ENCODE results near the gene KDR.

The KDR gene

DNA sequence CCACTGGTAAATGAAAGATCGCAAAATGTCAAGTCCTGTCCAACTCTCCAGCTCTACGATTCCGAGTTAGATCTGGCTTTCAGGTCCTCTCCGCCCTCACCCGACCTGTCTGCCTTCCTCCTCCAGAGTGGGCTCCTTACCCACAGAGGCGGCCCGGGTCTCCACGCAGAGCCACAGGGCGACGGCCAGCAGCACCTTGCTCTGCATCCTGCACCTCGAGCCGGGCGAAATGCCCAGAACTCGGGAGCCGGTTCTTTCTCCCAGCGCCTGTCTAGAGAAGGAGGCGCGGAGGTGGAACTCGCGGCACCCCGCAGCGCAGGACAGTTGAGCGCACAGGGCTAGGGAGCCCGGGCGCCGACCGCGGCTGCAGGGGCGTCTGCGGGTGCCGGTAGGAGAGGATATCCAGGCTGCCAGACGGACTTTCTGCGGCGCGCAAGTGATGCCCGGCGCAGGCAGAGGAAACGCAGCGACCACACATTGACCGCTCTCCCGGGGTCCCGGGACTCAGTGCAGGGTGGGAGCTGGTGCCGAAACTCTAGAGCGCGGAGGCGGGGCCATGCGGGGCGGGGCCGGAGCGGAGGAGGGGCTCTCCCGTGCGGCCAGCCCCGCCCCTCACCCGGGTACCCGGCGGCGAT is at the start of gene KDR:
KDR (minus strand) TSS at position 509 of the 635 bp plus-strand sequence; CDS start at position 207, 302 bp downstream.
- no peak for DNase-seq (ENCODE audit: low read depth in 2 of 2)

DNA sequence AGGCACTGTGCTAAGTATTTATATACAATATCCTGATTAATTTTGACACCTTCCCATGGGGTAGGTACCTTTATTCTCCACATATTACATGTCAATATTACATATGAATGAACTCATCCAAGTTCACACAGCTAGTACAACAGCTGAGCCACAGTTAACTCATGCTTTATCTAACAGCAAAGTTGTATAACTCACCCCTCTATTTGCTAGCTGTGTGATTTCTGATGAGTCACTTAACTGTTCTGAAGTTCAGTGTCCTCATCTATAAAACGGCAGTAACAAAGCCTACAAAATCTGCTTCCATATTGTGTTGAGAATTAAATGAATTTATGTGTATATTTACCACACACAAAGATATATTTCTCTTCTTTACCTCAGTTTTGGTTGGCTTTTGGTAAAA is 48.2 kb upstream of the KDR start:
- DNase-seq (ENCODE audit: low read depth in 2 of 2) = no peak

DNA sequence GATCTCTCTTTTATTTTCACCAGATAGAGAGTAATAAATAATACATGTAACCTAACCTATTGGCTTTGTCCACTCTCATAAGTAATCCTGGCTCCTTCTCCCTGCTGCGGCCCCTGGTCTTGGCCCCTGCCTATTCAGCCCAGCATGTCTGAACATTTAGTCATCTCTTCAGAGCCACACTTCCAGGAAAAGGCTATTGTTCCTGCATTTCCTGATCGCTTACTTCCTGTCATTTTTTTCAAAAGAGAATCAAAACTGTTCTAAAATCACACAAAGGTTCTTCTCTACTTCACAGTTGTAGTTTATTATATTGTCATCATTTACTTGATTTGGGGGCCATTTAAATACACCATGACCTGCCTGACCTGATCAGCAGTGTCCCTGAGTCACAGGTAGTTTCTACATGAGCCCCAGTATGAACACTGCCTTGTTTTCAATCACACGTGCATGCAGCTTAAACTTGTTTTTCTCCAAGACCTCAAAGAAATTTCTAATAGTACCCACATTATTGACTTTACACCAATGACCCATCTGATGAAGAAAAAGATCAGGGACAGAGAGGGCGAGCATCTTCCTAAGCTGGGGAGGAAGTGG is 47.4 kb upstream of the KDR start:
- no peak for DNase-seq (ENCODE audit: low read depth in 2 of 2)

DNA sequence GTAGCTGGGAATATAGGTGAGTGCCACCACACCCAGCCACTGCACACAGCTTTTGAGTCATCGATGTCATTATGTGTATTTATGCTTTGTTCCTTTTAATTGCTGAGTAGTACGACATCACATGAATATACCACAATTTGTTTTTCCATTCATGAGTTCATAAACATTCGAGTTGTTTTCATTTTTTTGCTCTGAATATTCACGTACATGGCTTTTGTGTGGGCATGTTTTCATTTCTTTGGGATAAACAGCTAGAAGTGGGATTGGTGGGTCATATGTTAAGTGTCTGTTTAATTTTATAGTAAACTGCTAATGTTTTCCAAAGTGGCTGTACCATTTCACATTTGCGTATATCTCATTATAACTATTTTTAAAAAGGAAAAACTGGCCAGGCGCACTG is 45.1 kb upstream of the KDR start:
- no peak for DNase-seq (ENCODE audit: low read depth in 2 of 2)

DNA sequence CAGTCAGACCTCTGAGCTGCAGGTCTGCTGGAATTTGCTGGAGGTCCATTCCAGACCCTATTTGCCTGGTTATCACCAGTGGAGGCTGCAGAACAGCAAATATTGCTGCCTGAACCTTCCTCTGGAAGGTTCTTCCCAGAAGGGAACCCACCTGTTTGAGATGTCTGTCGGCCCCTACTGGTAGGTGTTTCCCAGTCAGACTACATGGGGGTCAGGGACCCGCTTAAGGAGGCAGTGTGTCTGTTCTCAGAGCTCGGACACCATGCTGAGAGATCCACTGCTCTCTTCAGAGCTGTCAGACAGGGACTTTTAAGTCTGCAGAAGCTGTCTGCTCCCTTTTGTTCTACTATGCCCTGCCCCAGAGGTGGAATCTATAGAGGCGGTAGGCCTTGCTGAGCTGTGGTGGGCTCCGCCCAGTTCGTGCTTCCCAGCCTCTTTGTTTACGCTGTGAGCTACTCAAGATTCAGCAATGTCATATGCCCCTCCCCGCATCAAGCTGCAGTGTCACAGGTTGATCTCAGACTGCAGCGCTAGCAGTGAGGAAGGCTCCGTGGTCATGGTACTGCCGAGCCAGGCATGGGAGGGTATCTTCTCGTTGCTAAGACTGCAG is 44.1 kb upstream of the KDR start:
- DNase-seq (ENCODE audit: low read depth in 2 of 2) = no peak

DNA sequence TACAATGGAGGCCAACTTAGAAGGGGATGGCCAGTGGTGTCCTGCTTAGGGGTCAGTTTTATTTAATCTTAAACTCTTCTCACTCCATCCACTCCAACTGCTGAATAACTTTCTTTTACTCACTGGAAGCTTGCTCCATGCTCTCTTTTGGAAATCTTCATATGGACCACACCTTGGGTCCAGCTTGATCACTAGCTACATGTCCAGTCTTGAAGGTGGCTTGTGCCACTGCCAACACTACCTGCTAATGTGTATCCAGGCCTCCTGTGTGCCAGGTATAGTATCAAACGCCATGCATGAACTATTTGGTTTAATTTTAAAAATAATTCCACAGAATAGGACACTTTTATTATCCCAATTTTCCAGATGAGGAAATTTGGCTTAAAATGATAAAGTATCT is 37.0 kb upstream of the KDR start:
- no peak for DNase-seq (ENCODE audit: low read depth in 2 of 2)

DNA sequence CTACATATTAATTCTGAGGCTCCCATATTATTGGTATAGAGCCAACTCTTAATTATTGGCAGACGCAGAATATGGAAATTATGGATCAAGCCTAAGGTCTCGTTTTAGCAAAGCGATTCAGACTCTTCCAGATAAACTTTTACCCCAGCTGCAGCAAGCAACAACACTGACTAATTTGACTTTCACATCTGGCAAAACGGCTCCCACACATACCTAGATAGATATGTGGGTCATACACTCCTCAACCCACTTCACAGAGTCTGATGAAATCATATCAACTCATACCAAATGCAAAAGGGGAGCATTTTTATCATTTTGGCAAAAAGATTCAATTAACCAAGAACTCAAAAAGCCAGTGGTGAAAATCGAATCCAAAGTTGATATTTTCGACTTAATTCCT is 36.3 kb upstream of the KDR start:
- no peak for DNase-seq (ENCODE audit: low read depth in 2 of 2)

DNA sequence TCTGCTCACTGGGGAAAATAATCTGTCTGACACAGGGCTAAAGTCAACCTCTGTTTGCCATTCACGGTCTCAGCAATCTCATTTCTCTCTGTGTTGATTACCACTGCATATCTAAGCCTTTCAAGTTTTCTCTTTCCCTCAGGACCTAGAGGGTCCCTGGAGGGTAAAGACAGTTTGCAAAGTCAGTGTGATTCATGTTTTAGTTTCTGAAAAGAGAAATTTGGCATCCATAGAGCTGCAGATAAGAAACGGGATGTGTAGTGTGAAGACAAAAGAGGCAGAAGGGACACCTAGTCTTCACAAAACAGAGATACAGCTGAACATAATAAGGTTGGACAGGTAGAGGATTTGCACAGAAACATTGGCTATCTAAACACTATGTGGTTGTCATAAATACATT is 34.5 kb upstream of the KDR start:
- no peak for DNase-seq (ENCODE audit: low read depth in 2 of 2)

DNA sequence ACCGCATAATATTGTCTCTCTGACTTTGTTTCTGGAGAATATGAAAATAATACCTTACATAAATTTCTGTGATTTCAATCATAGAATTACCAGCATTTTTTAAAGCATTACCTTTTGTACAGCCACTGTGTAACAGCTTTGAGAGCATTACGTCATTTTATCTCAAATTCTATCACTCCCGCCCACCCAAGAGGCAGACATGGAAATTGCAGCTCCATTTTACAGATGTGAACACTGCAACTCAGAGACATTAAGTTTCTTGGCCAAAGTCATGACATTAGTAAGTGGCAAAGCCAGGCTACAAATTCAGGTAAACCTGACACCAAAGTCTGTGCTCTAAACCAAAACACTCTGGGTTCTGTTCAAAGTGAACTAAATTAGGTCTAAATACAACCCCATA is 33.6 kb upstream of the KDR start:
- no peak for DNase-seq (ENCODE audit: low read depth in 2 of 2)

DNA sequence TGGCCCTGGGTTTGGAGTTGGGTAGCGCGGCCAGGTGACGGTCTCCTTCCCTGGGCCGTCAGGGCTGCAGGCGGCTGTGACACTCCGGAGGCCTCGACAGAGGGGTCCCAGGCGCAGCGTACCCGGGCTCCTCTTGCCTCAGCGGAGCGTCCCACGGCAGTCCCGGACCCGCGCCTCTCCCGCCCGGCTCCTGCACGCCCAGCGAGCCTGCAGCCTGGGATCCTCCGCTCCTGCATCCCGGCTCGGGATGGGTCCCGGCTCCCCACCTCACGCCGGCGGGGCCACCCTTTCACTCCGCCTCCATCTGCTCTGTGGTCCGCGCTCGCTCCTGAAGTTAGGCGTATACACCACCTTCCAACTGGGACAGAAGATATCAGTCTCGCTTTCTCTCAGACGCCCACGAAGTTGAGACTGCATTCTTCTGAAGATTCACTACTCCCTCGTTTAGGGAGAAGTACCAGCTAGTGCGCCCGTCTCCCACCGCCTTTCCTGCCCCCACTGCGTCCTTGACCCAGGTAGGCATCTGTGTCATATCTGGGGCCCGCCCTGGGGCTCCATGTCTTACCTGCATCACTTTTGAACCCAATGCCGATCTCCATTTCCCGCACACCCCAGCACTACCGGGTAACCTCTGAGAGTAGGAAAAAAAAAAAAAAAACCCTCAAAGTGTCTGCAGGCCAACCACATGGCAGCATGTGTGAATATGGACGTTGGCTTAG is 32.3 kb upstream of the KDR start:
- no peak for DNase-seq (ENCODE audit: low read depth in 2 of 2)

DNA sequence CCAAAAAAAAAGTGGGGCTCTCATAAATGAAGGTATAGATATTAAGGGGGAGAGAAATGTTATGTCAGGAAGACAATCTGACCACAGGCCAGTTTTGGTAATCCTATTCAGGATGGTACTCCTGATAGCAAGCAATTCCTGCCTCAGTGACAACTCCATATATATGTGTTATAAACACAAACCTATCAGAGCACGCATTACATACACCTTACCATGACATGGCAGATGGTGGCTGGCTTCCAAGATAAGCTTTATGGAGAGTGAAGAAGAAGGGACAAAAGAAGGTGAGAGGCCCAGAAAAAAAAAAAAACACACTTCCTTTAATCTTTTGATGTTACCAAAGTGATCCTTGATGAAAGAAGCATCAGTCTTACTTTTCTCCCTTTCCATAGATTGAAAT is 29.5 kb upstream of the KDR start:
- no peak for DNase-seq (ENCODE audit: low read depth in 2 of 2)

DNA sequence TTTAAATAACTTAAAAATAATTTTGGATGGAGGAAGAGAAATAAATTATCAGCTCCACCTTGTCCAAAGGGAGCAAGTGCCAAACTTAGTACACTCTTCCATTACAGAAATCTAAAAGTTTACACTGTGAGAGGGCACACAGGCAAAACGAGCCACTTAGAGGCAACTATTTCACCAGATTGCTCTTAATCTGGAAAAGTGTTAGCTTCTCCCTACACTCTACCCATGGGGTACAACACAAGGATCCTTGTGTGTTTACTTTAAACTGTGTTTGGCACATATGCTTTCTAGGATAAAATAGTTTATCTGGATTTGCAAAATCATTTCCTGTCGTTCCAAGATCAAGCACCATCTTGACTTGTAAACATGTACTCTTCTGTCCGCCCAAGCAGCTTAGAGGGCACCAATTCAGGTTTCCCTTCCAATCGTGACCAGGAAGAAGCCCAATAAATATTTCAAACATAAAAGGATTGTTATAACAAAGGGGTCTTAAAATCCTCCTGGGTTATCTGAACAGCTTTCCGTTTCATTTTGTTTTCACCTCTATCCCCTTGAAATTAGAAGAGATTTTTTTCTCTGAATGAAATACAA is 29.0 kb upstream of the KDR start:
- no peak for DNase-seq (ENCODE audit: low read depth in 2 of 2)

DNA sequence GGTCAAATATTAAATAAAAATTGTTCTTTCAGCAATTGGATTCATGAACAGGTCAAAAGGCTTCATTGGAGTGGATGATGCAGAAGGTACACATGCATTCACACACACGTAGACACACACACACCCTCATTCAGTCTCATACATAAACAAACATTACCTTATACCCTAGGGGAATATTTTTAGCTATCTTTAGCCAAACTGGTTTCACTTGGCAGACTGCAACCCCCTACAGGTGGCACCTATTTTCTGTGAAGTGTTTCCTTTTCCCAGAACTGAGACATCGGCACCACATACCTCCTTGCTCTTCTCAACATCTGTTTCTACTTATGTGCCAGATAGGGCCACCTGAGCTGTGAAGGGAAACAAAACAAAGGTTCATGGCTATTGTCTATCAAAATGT is 18.5 kb upstream of the KDR start:
- DNase-seq (ENCODE audit: low read depth in 2 of 2) = no peak

DNA sequence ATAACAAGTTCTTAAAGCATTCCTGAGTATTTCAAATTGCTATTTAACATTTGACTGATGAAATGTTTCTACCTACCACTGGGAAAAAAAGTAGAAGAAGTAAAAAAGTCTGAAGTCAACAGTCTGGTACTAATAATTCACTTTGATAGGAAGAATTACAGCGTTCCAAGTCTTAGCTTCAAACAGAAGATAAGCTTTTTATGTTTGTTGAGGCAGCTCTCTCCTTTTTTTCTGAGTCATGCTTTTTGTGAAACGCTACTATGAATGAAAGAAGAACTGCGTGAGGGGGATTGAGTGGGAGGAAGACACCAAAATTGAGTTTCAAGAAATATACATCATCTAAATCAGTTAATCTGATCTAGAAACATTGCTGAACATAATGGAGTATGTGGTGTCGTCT is 13.0 kb upstream of the KDR start:
- no peak for DNase-seq (ENCODE audit: low read depth in 2 of 2)

DNA sequence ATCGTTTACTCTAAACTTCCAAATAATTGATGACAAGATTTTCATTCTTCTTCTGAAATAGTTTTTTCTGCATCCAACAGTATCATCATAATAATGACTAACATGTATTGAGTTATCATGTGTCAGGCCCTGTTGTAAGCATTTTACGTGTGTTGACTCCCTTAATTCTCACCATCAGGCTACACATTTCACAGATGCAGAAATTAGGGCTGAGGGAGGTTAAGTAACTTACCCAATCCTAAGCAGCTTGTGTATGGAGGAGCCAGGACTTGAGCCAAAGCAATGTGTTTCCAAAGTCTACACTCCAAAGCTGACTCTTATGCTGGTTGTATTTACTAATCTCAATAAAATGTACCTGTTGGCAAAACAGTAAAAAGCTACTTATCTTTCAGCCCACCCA is 11.2 kb upstream of the KDR start:
- no peak for DNase-seq (ENCODE audit: low read depth in 2 of 2)

DNA sequence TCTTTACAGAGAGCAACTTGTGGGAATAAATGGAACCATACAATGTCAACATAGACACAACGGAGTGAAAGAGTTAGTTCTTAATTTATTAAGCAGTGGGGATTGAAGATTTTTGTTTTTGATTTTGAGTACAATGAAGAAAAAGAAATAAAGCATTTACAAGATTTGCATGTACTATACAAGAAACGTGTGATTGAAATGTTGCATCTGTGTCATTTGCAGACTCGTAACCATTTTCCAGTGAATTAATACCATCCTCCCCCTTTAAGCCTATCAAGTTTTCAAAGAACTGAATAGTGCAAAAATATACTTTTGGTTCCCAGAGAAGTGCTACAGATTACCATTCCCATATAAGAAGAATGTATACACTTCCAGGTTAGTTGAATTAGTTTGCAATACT is 8.6 kb upstream of the KDR start:
- no peak for DNase-seq (ENCODE audit: low read depth in 2 of 2)

DNA sequence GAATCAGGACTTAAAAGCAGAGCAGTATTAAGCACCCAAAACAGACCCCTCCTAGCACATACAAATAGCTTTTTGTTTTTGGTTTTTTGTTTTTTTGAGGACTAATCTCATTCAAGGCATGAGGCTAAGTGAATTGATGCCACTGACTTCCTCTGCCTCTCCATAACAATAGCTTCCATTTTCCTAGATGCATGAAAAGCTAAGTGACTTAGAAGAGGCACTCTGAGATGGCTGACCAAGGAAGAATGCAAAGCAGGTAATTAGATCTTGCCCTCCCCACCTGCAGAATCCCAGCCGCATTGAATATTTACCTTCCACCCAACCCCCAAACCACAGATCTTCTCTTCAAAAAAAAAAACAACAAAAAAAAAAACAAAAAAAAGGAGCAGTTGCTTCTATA is 7.4 kb upstream of the KDR start:
- DNase-seq (ENCODE audit: low read depth in 2 of 2) = no peak

DNA sequence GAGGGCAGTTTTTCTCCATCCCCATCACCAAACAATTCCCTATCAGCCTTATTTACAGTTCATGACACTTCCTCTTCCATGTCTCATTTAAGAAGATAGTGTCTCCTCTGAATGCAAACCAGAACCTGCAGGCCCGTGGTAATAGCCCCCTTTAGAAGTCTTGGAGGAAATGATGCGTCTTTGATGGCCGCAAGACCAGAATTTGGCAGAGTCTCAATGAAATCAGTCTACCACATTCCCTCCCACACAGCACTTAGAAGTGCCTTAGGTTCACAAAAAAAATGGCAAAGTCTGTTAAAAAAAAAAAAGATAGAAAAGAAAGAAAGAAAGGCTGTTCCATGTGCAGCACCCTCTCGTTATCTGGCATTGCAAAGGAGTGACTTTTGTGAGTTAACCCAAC is 2.1 kb upstream of the KDR start:
- no peak for DNase-seq (ENCODE audit: low read depth in 2 of 2)

DNA sequence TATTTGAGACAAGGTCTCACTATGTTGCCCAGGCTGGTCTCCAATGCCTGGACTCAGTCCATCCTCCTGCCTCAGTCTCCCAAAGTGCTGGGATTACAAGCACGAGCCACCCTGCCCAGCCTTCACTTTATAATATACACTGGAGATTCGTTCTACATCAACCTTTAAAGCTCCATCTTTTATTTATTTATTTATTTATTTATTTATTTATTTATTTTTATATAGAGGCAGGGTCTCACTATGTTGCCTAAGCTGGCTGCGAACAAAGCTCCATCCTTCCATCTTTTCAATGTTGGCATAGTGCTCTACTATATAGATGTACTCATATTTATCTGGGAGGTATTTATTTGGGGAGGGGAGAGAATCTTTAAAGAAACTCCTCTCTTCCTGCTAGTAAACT is 1.7 kb upstream of the KDR start:
- DNase-seq (ENCODE audit: low read depth in 2 of 2) = no peak

DNA sequence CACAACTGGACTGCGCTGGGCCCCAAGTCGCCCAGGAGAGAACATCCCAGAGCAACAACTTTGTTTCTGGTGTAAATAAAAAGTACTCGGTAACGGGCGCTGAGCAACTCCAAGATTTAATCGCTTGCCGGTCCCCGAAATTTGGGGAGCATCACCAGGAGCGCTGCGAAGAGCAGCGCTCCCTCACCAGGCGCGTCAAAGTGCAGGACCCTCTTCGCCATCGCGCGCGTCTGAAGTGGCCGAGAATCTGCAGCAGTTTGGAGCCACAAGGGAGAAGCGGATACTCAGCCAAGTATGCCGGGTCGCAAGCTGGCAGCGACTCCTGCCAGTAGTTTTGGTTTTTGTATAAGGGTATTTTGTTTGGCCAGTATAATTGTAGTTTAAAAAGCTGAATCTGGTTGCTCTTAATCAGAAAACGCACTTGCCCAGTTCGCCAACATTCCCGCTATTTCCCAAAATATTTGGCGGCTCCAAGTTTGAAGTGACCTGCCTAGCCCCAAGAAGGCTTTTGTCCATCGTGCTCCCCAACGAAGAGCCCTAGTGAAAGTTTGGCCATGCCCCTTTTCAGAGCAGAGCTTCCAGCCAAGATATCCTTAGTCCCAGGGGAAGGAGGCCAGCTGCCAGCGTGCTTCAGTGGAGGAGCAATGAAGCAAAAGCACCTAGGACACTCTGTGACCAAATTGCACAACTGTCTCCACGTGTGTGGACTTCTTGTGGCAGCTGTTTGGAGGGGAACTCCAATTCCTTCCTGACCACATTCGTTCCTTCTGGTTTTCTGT is 557 bp upstream of the KDR start:
- DNase-seq (ENCODE audit: low read depth in 2 of 2) = no peak

DNA sequence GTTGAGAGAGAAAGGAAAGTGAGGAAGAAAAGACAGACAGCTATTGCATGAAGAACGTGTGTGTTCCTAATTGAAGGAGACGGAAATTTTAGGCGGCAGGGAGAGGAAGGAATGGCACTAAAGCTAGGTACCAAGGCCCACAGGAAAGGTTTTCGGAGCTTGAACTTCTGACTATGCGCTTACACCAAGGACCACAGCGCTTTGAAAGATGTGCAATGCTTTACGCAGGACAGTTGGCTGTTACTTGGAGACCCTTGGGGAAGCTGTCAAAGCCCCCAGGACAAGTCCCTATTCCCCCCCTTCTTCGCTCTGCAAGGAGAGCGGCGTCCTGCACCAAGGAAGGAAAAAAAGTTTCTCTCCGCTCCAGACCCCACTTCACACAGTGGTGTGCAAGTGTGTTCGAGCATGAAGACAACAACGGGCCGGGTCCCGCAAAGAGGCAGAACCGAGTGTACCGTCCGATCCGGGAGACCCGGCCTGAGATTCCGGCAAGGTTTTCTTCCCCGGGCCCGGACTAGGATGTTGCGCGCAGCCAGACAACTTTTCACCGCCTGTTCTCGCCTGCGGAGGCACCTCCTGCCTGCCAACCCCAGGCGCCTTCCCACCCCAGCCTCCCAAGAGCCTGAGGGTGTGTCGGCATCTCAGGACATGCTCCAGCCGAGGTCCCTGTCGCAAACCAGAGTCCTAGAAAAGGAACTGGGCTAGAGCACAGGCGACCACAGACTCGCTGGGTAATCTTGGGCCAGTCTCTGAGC is 896 bp downstream of the KDR start:
- DNase-seq (ENCODE audit: low read depth in 2 of 2) = no peak
